ENCODE data around the gene ADARB1. TPM values are rescaled to one million over a fixed set of nuclear protein-coding genes. Genes with fewer than 3 reads are reported as not detected.

ADARB1 gene
- total RNA-seq, 1 donor from 2014 or later: 14.5 TPM

DNA sequence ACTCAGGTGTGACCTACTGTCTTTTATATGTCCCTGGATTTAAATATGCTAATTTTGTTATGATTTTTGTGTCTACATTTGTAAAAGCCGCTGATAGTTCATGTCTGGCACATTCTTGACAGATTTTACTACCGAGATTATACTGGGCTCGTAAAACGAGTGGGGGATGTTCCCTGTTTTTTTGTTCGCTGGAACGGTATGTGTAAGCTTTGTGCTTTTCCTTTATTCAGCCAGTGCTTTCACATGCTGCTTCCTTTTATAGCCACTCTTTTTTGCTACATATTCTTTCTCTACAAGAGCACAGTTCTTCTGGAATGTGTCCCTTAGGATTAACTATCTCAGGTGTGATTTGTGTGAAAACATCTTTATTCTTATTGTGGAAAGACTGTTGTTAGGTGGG lies 46.6 kb downstream of the ADARB1 start:
- H3K9me3 Mint-ChIP-seq (ENCODE audit: unreplicated experiment): no peaks in the 10 kb centered on the region
- H3K27me3 Mint-ChIP-seq (ENCODE audit: unreplicated experiment): peaks cover 2% of the 10 kb centered on the region
- no peak for DNase-seq (ENCODE audit: low spot score)
- TF ChIP-seq, protein P1, sequence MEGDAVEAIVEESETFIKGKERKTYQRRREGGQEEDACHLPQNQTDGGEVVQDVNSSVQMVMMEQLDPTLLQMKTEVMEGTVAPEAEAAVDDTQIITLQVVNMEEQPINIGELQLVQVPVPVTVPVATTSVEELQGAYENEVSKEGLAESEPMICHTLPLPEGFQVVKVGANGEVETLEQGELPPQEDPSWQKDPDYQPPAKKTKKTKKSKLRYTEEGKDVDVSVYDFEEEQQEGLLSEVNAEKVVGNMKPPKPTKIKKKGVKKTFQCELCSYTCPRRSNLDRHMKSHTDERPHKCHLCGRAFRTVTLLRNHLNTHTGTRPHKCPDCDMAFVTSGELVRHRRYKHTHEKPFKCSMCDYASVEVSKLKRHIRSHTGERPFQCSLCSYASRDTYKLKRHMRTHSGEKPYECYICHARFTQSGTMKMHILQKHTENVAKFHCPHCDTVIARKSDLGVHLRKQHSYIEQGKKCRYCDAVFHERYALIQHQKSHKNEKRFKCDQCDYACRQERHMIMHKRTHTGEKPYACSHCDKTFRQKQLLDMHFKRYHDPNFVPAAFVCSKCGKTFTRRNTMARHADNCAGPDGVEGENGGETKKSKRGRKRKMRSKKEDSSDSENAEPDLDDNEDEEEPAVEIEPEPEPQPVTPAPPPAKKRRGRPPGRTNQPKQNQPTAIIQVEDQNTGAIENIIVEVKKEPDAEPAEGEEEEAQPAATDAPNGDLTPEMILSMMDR (IDR thresholded peaks at IDR 0.05; ENCODE audit: unreplicated experiment): no peak
- no peaks in the 10 kb centered on the region for H3K36me3 Mint-ChIP-seq (ENCODE audit: low read depth, unreplicated experiment)
- no peak overlapping the region for H3K27ac Mint-ChIP-seq (ENCODE audit: unreplicated experiment)
- H3K4me1 Mint-ChIP-seq (ENCODE audit: unreplicated experiment): peaks cover 13% of the 10 kb centered on the region
- H3K4me3 Mint-ChIP-seq (ENCODE audit: unreplicated experiment): no peak overlapping the region

GRCh38 chr21:45122030-45122429 lies 47.6 kb downstream of the ADARB1 start:
- Mint-ChIP-seq H3K27me3 (ENCODE audit: unreplicated experiment) (peaks cover 2% of the 10 kb centered on the region), H3K9me3 (ENCODE audit: unreplicated experiment) (no peaks in the 10 kb centered on the region), H3K27ac (ENCODE audit: unreplicated experiment) (no peak overlapping the region), H3K4me1 (ENCODE audit: unreplicated experiment) (peaks cover 7% of the 10 kb centered on the region), H3K36me3 (ENCODE audit: low read depth, unreplicated experiment) (no peaks in the 10 kb centered on the region), H3K4me3 (ENCODE audit: unreplicated experiment) (no peak overlapping the region)
- TF ChIP-seq, protein P1 (IDR thresholded peaks at IDR 0.05; ENCODE audit: unreplicated experiment): no peak
- no peak for DNase-seq (ENCODE audit: low spot score)

- no peak overlapping the region for H3K27ac Mint-ChIP-seq (ENCODE audit: unreplicated experiment)
- TF ChIP-seq, protein P1 (IDR thresholded peaks at IDR 0.05; ENCODE audit: unreplicated experiment): no peak
- H3K4me3 Mint-ChIP-seq (ENCODE audit: unreplicated experiment): no peak overlapping the region
- H3K27me3 Mint-ChIP-seq (ENCODE audit: unreplicated experiment): peaks cover 2% of the 10 kb centered on the region
- H3K4me1 Mint-ChIP-seq (ENCODE audit: unreplicated experiment): peaks cover 2% of the 10 kb centered on the region
- no peaks in the 10 kb centered on the region for H3K36me3 Mint-ChIP-seq (ENCODE audit: low read depth, unreplicated experiment)
- DNase-seq (ENCODE audit: low spot score): no peak
- H3K9me3 Mint-ChIP-seq (ENCODE audit: unreplicated experiment): no peaks in the 10 kb centered on the region
These were observed 48.2 kb downstream of the ADARB1 start for GRCh38 chr21:45122432-45123132.

DNA sequence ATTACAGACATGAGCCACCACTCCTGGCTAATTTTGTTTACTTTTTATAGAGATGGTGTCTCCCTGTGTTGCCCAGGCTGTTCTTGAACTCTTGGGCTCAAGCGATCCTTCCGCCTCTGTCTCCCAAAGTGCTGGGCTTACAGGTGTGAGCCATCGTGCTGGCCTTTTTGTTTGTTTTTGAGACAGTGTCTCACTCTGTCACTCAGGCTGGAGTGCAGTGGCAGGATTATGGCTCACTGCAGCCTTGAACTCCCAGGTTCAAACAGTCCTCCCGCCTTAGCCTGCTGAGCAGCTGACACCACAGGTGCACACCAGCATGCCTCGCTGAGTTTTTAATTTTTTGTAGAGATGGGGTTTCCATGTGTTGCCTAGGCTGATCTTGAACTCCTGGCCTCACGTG lies 49.1 kb downstream of the ADARB1 start:
- Mint-ChIP-seq H3K9me3 (ENCODE audit: unreplicated experiment) (no peaks in the 10 kb centered on the region), H3K4me3 (ENCODE audit: unreplicated experiment) (no peak overlapping the region), H3K4me1 (ENCODE audit: unreplicated experiment) (peaks cover 2% of the 10 kb centered on the region), H3K27me3 (ENCODE audit: unreplicated experiment) (peaks cover 2% of the 10 kb centered on the region), H3K27ac (ENCODE audit: unreplicated experiment) (no peak overlapping the region), H3K36me3 (ENCODE audit: low read depth, unreplicated experiment) (no peaks in the 10 kb centered on the region)
- no peak for DNase-seq (ENCODE audit: low spot score)
- TF ChIP-seq, protein P1 (IDR thresholded peaks at IDR 0.05; ENCODE audit: unreplicated experiment): no peak

GRCh38 chr21:45124596-45124995 lies 50.2 kb downstream of the ADARB1 start:
- Mint-ChIP-seq H3K4me1 (ENCODE audit: unreplicated experiment) (peaks cover 2% of the 10 kb centered on the region), H3K27ac (ENCODE audit: unreplicated experiment) (no peak overlapping the region), H3K9me3 (ENCODE audit: unreplicated experiment) (no peaks in the 10 kb centered on the region), H3K4me3 (ENCODE audit: unreplicated experiment) (no peak overlapping the region), H3K27me3 (ENCODE audit: unreplicated experiment) (peaks cover 2% of the 10 kb centered on the region), H3K36me3 (ENCODE audit: low read depth, unreplicated experiment) (no peaks in the 10 kb centered on the region)
- DNase-seq (ENCODE audit: low spot score): no peak
- TF ChIP-seq, protein P1 (IDR thresholded peaks at IDR 0.05; ENCODE audit: unreplicated experiment): no peak

All from endothelial cell (in vitro differentiated cells).